ENCODE results near the gene MYOD1.

Gene MYOD1

DNA sequence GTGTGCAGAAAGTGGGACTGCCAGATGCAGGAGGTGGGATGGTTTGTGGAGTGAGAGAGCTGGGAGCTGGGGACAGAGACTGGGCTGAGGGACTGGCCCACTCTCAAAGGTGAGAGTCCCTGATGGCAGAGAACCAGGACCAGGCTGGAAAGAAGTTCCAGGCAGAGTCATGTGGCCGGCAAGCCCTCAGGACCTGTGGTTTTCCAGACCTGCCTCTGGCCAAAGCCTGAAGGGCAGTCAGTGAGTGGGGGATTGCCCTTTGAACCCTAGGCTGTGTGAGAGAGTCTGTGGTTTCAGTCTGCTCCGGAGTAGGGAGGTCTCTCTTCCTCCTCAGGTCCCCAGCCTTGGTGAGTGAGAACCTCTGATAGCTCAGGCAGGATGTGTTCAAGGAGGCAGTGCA lies 32.2 kb downstream of the MYOD1 start:
- DNase-seq = no peak

DNA sequence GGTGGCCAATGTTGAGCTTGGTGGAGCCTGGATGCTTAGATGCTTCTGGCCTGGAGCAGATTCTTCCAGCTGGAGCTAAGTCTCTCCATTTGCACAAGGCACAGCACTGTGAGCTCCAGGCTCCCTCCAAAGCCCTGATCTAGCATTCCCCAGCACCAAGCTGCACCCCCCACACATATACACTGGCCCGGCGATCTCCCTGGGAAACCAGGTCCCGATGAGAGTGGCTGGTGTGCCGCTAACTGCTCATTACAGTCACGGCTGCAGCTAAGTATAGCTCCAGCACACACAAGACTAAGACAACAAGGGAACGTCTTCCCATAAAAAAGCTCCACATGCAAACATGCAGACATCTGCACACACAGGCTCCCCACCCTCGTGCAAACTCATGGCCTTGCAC lies 32.8 kb downstream of the MYOD1 start:
- DNase-seq = no peak

DNA sequence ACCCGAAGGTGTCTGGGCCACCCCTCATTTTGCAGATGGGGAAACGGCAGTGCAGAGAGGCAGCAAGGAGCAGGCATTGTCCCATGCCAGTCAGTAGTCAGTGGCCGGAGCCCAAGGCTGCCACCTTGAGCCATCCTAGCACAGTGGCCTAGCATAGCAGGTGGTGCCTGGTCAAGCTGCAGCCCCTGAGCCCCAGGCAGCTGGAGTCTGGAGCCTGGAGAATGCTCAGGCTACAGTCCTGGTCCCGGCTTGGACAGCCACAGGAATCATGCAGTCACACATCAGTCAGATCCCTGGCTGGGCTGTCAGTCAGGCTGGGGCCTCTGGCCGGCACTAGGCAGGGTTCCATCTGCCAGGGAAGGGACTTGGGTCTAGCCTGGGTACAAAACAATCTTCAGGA lies 33.8 kb downstream of the MYOD1 start:
- DNase-seq = no peak

DNA sequence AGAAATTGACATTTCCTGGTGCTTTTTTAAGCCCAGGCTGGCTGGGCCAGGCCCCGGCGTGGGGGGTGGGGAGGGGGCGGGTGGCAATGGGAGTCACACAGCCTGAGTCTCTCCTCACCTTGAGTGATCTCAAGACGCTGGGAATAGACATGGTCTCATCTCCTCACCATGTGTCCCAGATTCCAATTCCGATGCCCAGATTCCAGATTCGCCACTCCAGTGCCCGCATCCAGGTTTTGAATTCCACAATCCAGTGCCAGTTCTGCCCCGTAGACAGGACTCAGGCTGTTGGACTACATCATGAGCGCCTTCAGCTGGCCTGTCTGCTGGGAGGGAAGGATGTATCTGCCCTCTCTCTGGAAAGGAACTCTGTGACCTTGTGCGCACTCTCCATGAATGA lies 34.3 kb downstream of the MYOD1 start:
- no peak for DNase-seq

DNA sequence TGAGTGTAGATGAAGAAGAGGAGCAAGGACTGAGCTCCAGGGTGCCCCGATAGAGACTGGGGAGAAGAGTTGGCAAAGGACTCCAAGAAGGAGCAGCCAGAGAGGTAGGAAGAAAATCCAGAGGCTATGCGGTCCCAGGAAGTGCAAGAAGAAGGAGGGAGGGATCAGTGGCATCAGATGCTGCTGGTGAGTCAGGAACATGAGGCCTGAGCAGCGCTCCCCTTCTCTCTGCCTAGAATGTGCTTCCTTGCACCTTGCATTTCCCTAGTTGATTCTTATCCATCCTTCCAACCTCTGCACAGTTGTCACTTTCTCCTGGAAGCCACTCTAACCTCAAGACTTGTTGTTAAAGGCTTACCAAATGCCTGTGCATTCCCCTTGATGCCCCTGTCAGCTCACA lies 36.5 kb downstream of the MYOD1 start:
- no peak for DNase-seq

DNA sequence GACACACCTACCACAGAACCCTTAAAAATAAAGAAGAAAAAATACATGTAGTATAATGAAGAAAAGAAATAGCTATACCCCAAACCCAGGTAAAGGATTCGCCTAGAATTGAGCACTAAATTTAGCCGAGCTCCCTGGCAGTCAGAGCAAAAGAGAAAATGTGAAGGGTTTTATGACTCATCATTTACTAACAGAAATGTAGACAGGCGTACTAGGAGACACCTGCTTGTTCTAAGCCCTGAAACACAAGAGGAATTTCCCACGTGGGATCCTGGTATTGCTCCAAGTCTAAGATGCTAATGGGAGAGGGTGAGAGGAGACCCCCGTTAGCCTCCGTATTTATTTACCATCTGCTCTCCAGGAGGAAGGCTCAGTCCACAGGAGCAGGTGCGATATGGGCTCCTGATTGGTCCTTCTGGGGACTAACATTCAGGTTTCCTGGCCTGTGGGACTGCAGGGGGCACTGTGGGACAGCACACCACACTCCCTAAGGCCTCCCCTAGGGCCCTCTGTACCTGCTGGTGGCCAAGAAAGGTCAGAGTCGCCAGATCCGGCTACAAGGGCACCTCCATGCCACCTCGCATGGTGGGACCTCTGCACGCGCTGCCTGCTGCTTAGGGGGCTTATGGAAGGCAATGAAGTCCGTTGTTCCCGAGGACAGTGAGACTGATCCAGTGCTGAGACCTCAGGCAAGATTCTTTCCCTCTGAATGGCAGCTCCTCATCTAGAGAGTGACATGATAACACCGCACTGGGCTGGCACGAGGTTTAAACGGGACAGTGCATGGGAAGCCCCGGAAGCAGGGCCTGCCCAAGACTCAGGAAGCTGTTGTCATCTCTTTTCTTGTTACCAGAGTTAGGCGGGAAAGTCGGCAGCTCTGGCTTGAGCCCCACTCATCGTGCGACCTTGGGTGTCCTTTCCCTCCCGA lies 41.0 kb downstream of the MYOD1 start:
- DNase-seq = peak; percentile 12

DNA sequence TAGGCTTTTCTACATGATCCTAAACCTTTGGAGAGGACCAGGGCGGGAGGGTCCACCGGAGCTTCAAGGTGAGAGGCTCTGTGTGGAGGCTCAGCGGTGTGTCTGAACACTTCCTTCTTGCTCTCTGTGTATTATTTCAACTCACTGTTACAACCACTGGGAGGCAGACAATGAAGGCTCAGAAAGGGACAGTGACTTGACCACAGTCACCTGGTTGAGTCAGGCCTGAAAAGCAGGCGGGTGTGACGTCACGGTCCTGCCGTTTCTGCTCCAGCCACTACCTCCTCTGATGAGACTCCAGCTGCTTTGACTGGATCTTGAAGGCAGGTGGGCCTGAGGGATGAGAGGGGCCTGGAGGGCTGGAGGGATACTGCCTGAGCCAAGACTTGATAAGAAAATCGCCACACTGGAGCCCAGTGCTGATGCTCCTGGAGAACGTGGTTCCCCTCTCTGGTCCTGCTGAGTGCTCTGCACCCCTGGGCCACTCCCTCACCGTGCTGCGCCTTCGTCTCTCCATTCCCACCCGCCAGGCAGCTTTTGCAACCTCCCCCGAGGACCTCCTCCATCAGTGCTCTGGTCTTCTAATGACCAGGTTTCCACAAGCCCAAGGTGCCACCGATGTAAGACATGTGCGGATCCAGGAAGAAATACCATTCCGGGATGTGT lies 43.1 kb downstream of the MYOD1 start:
- DNase-seq = no peak

DNA sequence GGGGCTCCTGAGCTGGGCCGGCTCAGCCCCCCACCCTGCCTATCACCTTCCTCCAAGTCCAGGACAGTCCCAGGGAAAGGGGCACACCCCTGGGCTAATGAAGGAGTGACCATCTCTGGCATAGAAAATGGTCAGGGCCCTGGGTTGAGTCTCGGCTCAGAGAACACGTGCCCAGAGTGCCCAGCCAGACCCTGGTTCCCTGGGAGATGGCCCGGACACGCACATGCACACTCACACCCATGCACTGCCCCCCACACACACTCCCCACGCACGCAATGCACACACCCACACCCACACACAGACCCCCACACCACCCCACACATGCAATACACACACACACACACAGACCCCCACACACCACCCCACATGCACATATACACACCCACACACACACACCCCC lies 43.9 kb downstream of the MYOD1 start:
- no peak for DNase-seq

DNA sequence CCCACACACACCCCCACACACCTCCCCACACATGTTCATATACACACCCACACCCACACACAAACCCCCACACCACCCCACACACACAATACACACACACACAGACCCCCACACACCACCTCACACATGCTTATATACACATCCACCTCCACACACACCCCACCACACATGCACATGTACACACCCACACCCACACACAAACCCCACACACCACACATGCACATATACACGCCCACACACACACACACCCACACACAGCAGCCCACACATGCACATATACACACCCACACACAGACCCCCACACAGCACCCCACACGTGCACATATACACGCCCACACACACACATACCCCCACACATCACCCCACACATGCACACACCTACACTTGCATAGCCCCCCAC lies 44.3 kb downstream of the MYOD1 start:
- DNase-seq = no peak

DNA sequence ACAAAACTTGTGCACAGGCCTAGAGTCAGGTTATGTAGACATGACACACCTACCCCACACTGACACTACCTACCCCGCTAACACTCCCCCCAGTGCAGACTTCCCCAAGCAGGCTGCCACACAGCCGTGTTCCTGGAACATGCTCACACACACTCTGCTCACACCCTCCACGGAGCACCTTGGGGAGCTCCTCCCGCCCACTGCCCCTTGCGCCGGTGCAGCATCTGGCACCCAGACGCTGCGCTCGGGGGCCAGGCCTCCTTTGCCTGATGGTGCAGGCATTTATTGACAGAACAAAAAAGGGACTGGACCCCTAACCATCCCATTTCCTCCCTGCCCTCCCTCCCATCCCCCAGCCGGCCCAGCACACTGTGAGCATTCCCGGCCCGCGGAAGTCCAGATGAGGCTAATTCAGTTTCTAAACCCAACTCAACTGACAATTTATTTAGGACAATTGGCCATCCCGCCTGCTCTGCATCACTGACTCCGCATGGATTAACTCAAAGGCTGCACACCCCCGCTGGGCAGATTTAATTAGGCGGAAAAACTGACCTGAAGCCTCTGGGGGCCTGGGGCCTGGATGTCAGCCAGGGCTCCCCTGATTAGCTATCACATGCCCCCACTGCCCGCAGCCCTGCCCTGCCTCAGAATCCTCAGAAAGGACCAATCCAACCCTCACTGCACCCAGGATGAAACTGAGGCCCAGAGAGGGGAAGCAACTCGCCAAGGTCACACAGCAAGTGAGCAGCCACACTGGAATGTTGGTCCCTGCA lies 45.3 kb downstream of the MYOD1 start:
- DNase-seq = no peak

DNA sequence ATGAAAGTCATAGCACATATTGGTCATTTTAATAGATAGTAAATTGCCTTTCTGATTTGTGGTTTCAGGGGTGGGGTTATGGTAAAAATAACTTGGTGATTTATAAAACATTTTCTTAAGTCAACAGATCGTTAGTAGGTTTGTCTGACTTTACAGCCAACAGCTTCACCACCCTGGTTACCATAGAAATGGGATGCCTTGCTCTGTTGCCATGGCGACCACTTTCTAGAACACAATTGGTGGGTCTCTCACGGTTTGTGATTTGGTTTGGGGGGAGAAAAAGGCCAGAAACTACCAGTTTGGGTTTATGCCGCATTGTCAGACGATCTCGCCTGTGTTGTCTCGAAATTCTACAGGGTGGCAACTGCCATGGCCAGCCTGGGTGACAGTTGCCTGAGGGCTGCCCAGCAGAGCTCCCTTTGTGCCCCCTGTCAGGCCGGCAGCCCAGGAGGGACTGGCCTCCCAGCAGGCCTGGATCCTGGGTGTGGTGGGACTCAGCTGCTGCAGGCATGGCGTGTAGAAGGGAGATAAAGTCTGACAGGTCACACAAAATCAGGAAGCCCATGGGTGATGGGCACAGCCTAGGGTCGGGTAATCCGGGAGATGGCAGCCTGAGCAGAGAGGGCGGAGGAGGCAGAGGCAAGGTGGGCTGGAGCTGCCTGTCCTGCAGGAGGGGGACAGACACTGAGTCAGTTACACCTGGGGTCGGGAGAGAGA lies 46.1 kb downstream of the MYOD1 start:
- DNase-seq = no peak

DNA sequence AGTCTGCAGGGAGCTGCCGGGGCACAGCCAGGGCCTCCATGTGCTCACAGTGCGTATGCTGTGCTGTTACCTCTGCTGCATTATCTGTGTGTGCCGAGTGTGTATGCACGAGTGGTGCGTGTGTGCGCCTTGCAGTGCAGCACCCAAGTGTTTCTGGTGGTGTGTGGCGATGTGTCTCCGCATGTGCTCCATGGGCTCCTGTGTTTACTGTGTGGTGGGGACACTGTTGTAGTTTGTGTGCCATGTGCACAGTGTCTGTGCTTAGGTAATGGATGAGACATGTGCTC lies 46.6 kb downstream of the MYOD1 start:
- DNase-seq = no peak

DNA sequence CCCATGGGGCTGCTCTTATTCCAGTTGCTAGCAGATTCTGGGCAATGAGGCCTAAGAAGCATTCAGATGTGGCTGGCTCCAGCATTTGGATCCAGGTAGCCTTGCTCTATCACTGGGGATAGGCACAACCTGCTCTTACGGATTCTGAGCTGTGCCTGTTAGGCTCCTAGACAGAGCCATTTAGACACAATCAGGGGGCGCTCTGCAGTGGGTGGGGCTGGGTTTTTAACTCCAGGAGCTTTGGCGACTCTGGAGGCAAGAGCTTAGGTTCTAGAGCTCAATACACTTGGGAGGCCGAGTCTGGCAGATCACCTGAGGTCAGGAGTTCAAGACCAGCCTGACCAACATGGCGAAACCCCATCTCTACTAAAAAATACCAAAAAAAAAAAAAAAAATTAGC lies 47.2 kb downstream of the MYOD1 start:
- no peak for DNase-seq

DNA sequence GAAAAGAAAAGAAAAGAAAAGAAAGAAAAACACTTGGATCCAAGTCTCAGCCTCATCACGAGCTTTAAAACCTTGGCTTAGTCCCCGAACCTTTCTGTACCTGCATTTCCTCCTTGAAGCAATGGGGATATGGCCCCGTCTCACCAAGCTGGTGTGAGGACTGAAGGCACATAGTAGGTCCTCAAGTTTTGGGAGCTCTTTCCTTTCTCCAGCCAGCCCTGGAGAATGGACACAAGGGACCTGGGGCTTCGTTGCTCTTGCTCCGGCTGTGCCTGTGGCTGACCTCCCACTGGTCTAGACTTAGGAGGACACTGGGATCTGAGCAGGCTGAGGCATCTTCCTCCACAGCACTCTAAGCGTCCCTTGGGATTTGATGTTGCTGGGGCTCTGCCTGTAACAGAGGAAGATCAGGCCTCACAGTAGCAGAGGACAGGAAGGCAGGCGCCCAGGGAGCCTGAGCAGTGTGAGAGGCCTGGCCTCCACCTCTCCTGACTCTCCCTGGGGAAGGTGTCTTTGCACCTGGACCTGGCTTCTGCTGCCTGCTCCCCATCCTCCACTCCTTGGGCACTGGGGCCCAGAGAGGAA lies 48.0 kb downstream of the MYOD1 start:
- no peak for DNase-seq

DNA sequence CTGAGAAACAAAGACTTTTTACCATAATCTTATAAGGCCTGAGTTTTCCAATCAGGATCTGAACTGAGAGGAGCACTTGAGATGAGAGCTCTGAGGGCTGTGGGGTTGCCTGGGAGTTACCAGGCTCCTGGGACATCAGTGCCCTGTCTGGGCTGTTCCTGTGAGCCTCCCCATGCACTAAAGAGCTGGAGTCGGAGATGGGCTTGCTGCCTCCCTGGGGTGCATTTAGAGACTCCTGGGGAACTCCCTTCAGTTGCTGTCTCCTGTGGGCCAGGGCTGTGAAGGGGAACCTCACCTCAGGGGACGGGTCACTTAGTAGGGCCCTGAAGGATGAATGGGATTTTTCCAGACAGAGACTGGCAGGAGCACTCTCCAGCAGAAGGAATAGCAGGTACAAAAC lies 48.5 kb downstream of the MYOD1 start:
- no peak for DNase-seq

DNA sequence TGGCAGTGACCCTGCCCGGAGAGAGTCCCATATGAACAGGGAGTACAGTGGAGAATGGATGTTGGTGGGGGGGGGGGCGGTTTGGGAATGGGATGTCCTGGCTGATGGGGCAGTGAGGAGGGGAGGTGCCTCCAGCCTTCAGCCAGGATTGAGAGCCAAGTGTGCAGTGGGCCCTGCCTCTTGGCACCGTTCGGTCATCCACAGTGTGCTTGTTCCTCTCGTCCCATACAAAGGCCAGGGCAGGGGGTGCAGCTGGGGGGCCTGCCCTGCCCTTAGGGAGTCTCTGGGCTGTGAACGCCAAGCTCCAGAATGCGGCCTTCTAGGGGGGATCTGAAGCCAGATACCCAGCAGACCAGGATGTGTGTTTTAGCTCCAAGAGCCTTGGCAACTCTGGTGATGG lies 49.2 kb downstream of the MYOD1 start:
- no peak for DNase-seq

DNA sequence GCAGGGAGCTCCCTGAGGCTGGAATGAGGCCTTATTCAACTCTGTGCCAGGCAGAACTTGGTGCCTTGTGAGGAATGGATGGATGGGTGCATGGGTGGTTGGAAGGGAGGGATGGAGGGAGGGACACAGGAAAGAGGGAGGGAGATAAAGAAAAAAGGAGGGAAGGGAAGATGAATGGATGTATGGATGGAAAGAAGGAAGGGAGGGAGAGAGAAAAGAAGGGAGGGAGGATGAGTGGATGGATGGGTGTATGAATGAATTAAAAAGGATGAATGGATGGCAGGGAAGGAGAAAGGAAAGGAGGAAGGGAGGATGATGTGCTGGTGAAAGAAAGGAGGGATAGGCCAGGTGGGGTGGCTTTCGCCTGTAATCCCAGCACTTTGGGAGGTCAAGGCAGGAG lies 49.8 kb downstream of the MYOD1 start:
- no peak for DNase-seq

DNA sequence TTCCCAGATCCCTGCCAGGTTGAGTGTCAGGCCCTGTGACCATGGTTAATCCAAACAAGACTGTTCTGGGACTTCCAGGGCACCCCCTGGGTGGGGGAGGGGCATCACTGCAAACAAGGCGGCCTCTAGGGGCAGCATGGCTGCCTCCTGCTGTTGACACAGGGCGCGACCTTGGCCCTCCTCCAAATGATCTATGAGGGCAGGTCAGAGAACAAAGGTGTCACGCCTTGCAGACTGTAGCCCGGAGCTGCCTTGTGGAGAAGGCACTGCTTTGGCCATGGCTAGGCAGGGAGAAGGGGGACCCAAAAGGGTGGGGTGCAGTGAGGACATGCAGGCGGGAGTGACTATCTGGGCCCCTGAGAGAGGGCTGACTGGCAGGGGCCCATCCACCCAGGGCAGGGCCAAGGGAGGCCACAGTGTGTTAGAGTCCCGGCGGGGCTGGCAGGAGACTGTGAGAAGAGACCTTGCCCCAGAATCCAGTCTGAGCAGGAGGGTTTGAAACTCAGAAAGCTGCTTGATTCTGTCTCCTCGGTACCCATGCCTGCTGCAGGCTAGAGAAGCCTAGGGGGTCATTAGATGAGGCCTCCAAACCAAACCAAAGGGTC lies 50.8 kb downstream of the MYOD1 start:
- DNase-seq = no peak

DNA sequence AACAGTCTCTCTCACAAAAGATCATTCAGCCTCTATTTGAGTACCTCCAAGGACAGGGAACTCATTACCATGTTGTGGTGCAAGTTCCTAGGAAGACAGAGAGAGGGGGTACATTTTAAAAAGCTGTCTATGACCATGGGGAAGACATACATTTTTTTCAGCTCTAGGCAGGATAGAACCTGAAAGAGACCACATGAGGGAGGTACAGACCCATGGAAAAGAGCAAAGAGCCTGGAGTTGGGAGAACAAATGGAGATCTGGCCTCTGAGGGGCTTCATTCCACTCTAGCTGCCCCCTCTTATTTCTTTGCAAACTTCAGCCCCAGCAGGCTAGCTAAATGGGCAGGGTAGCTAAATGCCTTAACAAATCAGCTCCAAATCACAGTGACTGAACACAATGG lies 51.5 kb downstream of the MYOD1 start:
- DNase-seq = no peak

DNA sequence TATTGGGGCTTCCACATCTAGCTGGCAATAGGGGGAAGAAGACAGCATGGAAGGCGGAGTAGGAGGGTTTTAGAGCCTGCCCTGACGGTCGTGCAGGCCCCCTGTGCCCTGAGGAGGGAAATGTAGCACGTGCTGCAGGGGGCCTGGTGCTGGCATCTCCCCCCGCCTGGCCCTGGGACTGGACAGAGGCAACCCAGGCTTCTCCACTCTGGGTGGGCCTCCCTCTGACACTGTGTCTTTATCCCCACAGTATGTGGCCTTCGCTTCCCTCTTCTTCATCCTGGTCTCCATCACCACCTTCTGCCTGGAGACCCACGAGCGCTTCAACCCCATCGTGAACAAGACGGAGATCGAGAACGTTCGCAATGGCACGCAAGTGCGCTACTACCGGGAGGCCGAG lies 52.0 kb downstream of the MYOD1 start:
- no peak for DNase-seq

Measured in fibroblast of upper back skin (primary cell).